ENCODE results near the gene MVB12B. TPM values are rescaled to one million over a fixed set of nuclear protein-coding genes. Genes with fewer than 3 reads are reported as not detected.

Gene MVB12B
- total RNA-seq, 1 experiment from 2014 or later, result 10.9 TPM

- Histone ChIP-seq H3K4me2 (ENCODE audit: low read length) (no peak overlapping the region), H3K79me2 (ENCODE audit: insufficient read depth, low read length) (no peaks in the 10 kb centered on the region), H3K9me3 (ENCODE audit: control insufficient read depth in 1 of 2, insufficient read depth in 1 of 2, low read depth in 1 of 2, low read length in 2 of 2) (no peaks in the 10 kb centered on the region), H3K4me3 (replicated peaks in 1 of 2; ENCODE audit: low read depth in 1 of 2, low read length in 2 of 2) (no peak overlapping the region), H2AFZ (ENCODE audit: low read depth, low read length, poor library complexity, severe bottlenecking) (no peak overlapping the region), H3K9me2 (ENCODE audit: insufficient read depth) (no peaks in the 10 kb centered on the region), H3K27ac (ENCODE audit: low read depth, low read length) (no peak overlapping the region), H3K4me1 (ENCODE audit: control insufficient read depth in 1 of 2, insufficient read depth in 2 of 2, low read length in 2 of 2) (no peaks in the 10 kb centered on the region), H4K20me1 (ENCODE audit: insufficient read depth) (no peaks in the 10 kb centered on the region), H3K9ac (ENCODE audit: low read length) (no peak overlapping the region), H3K27me3 (ENCODE audit: insufficient read depth, low read length) (no peaks in the 10 kb centered on the region), H3K36me3 (ENCODE audit: control insufficient read depth in 1 of 2, insufficient read depth in 2 of 2, low read length in 2 of 2) (0 out of 4 replicates have a peak, but pooled peaks cover 0 to 3% of the 10 kb centered on the region in 2 experiments)
- ChIA-PET POLR2A (no interaction called here), RAD21 (ENCODE audit: low non-redundant PET in 1 of 2, low total read pairs in 2 of 2, uncharacterized antibody in 2 of 2, unreplicated experiment in 2 of 2) (no interaction called here), CTCF (no interaction called here)
- no peak for TF ChIP-seq SIN3A (IDR thresholded peaks at IDR 0.05; ENCODE audit: low read depth)
- no peak for TF ChIP-seq ELF1 (IDR thresholded peaks at IDR 0.05; ENCODE audit: borderline replicate concordance, low read depth)
- TF ChIP-seq MAX (IDR thresholded peaks at IDR 0.05), result no peak
- no peak for TF ChIP-seq FOSL1 (IDR thresholded peaks at IDR 0.05; ENCODE audit: low read depth)
- no peak for TF ChIP-seq SP1 (IDR thresholded peaks at IDR 0.05; ENCODE audit: low read depth)
- no peak for TF ChIP-seq ZNF274 (IDR thresholded peaks at IDR 0.05; ENCODE audit: low read depth, low read length)
- no peak for TF ChIP-seq POLR2AphosphoS5 (IDR thresholded peaks at IDR 0.05; ENCODE audit: low read depth, low read length)
- TF ChIP-seq ZBTB33 (IDR thresholded peaks at IDR 0.05; ENCODE audit: extremely low read depth, insufficient replicate concordance, low read length), result no peak
- TF ChIP-seq CTCF (IDR thresholded peaks at IDR 0.05 in 2 of 3, conservative IDR thresholded peaks at IDR 0.05 in 1 of 3; ENCODE audit: borderline replicate concordance in 1 of 3, insufficient read depth in 1 of 3, low read depth in 2 of 3, low read length in 2 of 3), result no peak
- no peak for TF ChIP-seq RAD21 (IDR thresholded peaks at IDR 0.05; ENCODE audit: low read depth)
- TF ChIP-seq REST (IDR thresholded peaks at IDR 0.05; ENCODE audit: low read depth), result no peak
- TF ChIP-seq POLR2A (IDR thresholded peaks at IDR 0.05; ENCODE audit: borderline replicate concordance, extremely low read depth, insufficient read depth, insufficient read length), result no peak
- TF ChIP-seq SRF (IDR thresholded peaks at IDR 0.05; ENCODE audit: low read depth), result no peak
- no peak for TF ChIP-seq CEBPB (IDR thresholded peaks at IDR 0.05; ENCODE audit: low read depth)
- TF ChIP-seq EZH2 (IDR thresholded peaks at IDR 0.05), result no peak
- no peak for TF ChIP-seq YY1 (IDR thresholded peaks at IDR 0.05; ENCODE audit: extremely low read depth, insufficient replicate concordance, low read depth, low read length)
- TF ChIP-seq ATF3 (IDR thresholded peaks at IDR 0.05), result no peak
- TF ChIP-seq EGR1 (IDR thresholded peaks at IDR 0.05; ENCODE audit: low read depth), result no peak
- TF ChIP-seq EZH2phosphoT487 (IDR thresholded peaks at IDR 0.05; ENCODE audit: borderline replicate concordance), result no peak
- TF ChIP-seq CBX3 (IDR thresholded peaks at IDR 0.05; ENCODE audit: low read depth), result no peak
- ATAC-seq (no peak), DNase-seq (ENCODE audit: low read depth, low spot score) (no peak)
- intact Hi-C loops (cut with micrococcal nuclease), result no loop called here
- BruUV-seq (replicated peaks), result no TSS peak
Observed at GRCh38 chr9:126342621-126343031, 16.0 kb downstream of the MVB12B start.

Data from HCT116 (cell line).